ENCODE results near the gene CCDC63. TPM values are rescaled to one million over a fixed set of nuclear protein-coding genes. Genes with fewer than 3 reads are reported as not detected.

CCDC63 gene
- polyA plus RNA-seq (ENCODE audit: insufficient read length) = not detected

GRCh38 chr12:110846615-110847566 lies at the start of gene CCDC63:
Gene CCDC63 (plus strand): TSS chr12:110846987. CDS start chr12:110852955, 5,968 bp downstream.
- DNase-seq = peak; percentile 57

- no peak for DNase-seq
Observed at GRCh38 chr12:110798461-110798860, 48.3 kb upstream of the CCDC63 start.

- no peak for DNase-seq
Observed at GRCh38 chr12:110802489-110802888, 44.3 kb upstream of the CCDC63 start.

GRCh38 chr12:110804406-110804805 lies 42.4 kb upstream of the CCDC63 start:
- DNase-seq = no peak

- no peak for DNase-seq
Observed at GRCh38 chr12:110807640-110808039, 39.1 kb upstream of the CCDC63 start.

GRCh38 chr12:110809149-110809548 lies 37.6 kb upstream of the CCDC63 start:
- no peak for DNase-seq

- no peak for DNase-seq
Observed at GRCh38 chr12:110811972-110812371, 34.8 kb upstream of the CCDC63 start.

GRCh38 chr12:110813285-110813684 lies 33.5 kb upstream of the CCDC63 start:
- no peak for DNase-seq

GRCh38 chr12:110813756-110814155 lies 33.0 kb upstream of the CCDC63 start:
- DNase-seq = no peak

GRCh38 chr12:110816248-110816647 lies 30.5 kb upstream of the CCDC63 start:
- DNase-seq = no peak

GRCh38 chr12:110816779-110817178 lies 30.0 kb upstream of the CCDC63 start:
- no peak for DNase-seq

- DNase-seq = no peak
Observed at GRCh38 chr12:110818511-110818910, 28.3 kb upstream of the CCDC63 start.

- DNase-seq = no peak
Observed at GRCh38 chr12:110819150-110819549, 27.6 kb upstream of the CCDC63 start.

GRCh38 chr12:110819646-110820045 lies 27.1 kb upstream of the CCDC63 start:
- no peak for DNase-seq

GRCh38 chr12:110821917-110822316 lies 24.9 kb upstream of the CCDC63 start:
- DNase-seq = no peak

GRCh38 chr12:110822821-110823415 lies 23.9 kb upstream of the CCDC63 start:
- DNase-seq = no peak

- DNase-seq = no peak
Observed at GRCh38 chr12:110824342-110824741, 22.4 kb upstream of the CCDC63 start.

GRCh38 chr12:110825530-110825929 lies 21.3 kb upstream of the CCDC63 start:
- DNase-seq = no peak

- DNase-seq = peak; percentile 76
Observed at GRCh38 chr12:110826592-110827200, 20.1 kb upstream of the CCDC63 start.

GRCh38 chr12:110829308-110829707 lies 17.5 kb upstream of the CCDC63 start:
- no peak for DNase-seq

- no peak for DNase-seq
Observed at GRCh38 chr12:110836291-110836690, 10.5 kb upstream of the CCDC63 start.

- no peak for DNase-seq
Observed at GRCh38 chr12:110841007-110841406, 5.8 kb upstream of the CCDC63 start.

GRCh38 chr12:110844131-110844530 lies 2.7 kb upstream of the CCDC63 start:
- no peak for DNase-seq

All from hindlimb muscle (tissue), 1 donor.